ENCODE results near the gene LGALS7B.
A peak's percentile ranks its signal among the peaks of the same experiment; 100 is the strongest.

DNA sequence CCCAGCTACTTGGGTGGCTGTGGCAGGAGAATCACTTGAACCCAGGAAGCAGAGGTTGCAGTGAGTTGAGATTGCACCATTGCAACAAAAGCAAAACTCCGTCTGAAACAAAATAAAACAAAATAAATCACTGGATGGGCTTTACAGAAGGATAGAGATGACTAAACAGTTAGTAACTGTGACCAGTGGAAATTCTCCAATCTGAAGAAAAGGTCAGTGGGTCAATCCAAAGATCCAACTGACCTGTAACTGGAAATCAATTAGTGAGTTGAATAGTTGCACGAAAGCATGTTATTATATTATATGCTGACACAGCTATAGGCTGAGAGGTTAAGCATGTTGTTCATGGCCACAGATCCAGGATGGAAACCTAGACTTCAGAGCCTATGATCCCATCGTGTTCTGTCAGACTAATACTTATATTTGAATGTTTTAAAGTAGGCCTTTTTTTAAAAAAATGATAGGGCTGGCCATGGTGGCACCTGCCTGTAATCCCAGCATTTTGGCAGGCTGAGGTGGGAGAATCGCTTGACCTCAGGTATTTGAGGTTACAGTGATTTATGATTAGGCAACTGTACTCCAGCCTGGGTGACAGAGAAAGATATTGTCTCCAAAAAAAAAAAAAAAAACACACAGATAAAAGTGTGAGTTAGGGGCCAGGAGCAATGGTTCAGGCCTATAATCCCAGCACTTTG is 41.2 kb downstream of the LGALS7B start:
- no peak for TF ChIP-seq CHD1 (IDR thresholded peaks at IDR 0.05; ENCODE audit: low read depth, low read length)
- TF ChIP-seq CTCF (conservative IDR thresholded peaks at IDR 0.05; ENCODE audit: low read depth, low read length) = no peak
- no peak for TF ChIP-seq POLR2A (IDR thresholded peaks at IDR 0.05; ENCODE audit: low read depth, low read length)
- TF ChIP-seq MAFK (IDR thresholded peaks at IDR 0.05; ENCODE audit: low read depth, low read length) = peak; percentile 89
- no peak for TF ChIP-seq BHLHE40 (IDR thresholded peaks at IDR 0.05; ENCODE audit: low read depth, low read length)
